Measurements from ENCODE around the gene OPRM1.

The OPRM1 gene

GRCh38 chr6:154276810-154277628 lies 238.0 kb downstream of the OPRM1 start:
- DNase-seq (ENCODE audit: low read depth in 2 of 2), result no peak

- no peak for DNase-seq (ENCODE audit: low read depth in 2 of 2)
These were observed 238.6 kb downstream of the OPRM1 start for GRCh38 chr6:154277629-154278017.

GRCh38 chr6:154280521-154280920 lies 241.5 kb downstream of the OPRM1 start:
- DNase-seq (ENCODE audit: low read depth in 2 of 2), result no peak

- DNase-seq (ENCODE audit: low read depth in 2 of 2), result no peak
These were observed 245.3 kb downstream of the OPRM1 start for GRCh38 chr6:154284313-154284853.

GRCh38 chr6:154285826-154286225 lies 246.8 kb downstream of the OPRM1 start:
- DNase-seq (ENCODE audit: low read depth in 2 of 2), result no peak

- DNase-seq (ENCODE audit: low read depth in 2 of 2), result no peak
These were observed 250.9 kb downstream of the OPRM1 start for GRCh38 chr6:154289818-154290508.

- DNase-seq (ENCODE audit: low read depth in 2 of 2), result no peak
These were observed 253.0 kb downstream of the OPRM1 start for GRCh38 chr6:154292066-154292465.

- no peak for DNase-seq (ENCODE audit: low read depth in 2 of 2)
These were observed 253.9 kb downstream of the OPRM1 start for GRCh38 chr6:154292855-154293519.

GRCh38 chr6:154295733-154296132 lies 256.7 kb downstream of the OPRM1 start:
- DNase-seq (ENCODE audit: low read depth in 2 of 2), result no peak

All from fibroblast of skin of left biceps (primary cell).